SK-N-SH treated with all-trans-retinoic acid at 6 μM for 48 hours (cell line): ENCODE measurements around the gene IL11RA.

Experiments
- ATAC-seq: fragments of 200-7000 bp; cut with Tn5 transposase; 3 replicates; pipeline ENCODE4 v1.9.1; 2020; ENCODE audit warnings: mild to moderate bottlenecking, moderate library complexity
- ARNTL ChIP-seq: fragments of 450-650 bp; formaldehyde crosslinking; IDR thresholded peaks from 2 replicates; pipeline ENCODE4 v1.5.0; 2020; ENCODE audit warnings: low read depth, mild to moderate bottlenecking, moderate library complexity, borderline replicate concordance
- BACH2 ChIP-seq: fragments of 250-450 bp; sonication (Bioruptor Pico); IDR thresholded peaks from 2 replicates; pipeline ENCODE4 v1.9.0; 2021; ENCODE audit warnings: mild to moderate bottlenecking, borderline replicate concordance
- CREB5 ChIP-seq: fragments of 250-450 bp; sonication (Bioruptor Pico); IDR thresholded peaks from 2 replicates; pipeline ENCODE4 v1.5.1; 2020; ENCODE audit warnings: low read depth, mild to moderate bottlenecking, moderate library complexity
- ESRRG ChIP-seq: fragments of 250-450 bp; sonication (Bioruptor Pico); IDR thresholded peaks from 2 replicates; pipeline ENCODE4 v1.6.1; 2021; ENCODE audit warnings: mild to moderate bottlenecking
- GLIS3 ChIP-seq: fragments of 250-450 bp; sonication (Bioruptor Pico); IDR thresholded peaks from 2 replicates; pipeline ENCODE4 v1.5.0; 2020; ENCODE audit warnings: mild to moderate bottlenecking, moderate library complexity
- ISL1 ChIP-seq: fragments of 250-450 bp; sonication (Bioruptor Pico); IDR thresholded peaks from 2 replicates; pipeline ENCODE4 v2.1.2; 2022; ENCODE audit warnings: mild to moderate bottlenecking, moderate library complexity
- OSR1 ChIP-seq: fragments of 250-450 bp; sonication (Bioruptor Pico); IDR thresholded peaks from 2 replicates; pipeline ENCODE4 v1.8.0; 2022; ENCODE audit warnings: moderate library complexity, mild to moderate bottlenecking, inconsistent platforms
- PATZ1 ChIP-seq: fragments of 250-450 bp; sonication (Bioruptor Pico); IDR thresholded peaks from 2 replicates; pipeline ENCODE4 v1.8.0; 2020; ENCODE audit warnings: mild to moderate bottlenecking, moderate library complexity, borderline replicate concordance
- POU6F1 ChIP-seq: fragments of 250-450 bp; sonication (Bioruptor Pico); IDR thresholded peaks from 2 replicates; pipeline ENCODE4 v1.8.0; 2021; ENCODE audit warnings: low read depth, mild to moderate bottlenecking, moderate library complexity, borderline replicate concordance
- PPARA ChIP-seq: fragments of 250-450 bp; sonication (Bioruptor Pico); IDR thresholded peaks from 2 replicates; pipeline ENCODE4 v1.5.0; 2020; ENCODE audit warnings: mild to moderate bottlenecking, borderline replicate concordance
- RARB ChIP-seq: fragments of 250-450 bp; sonication (Bioruptor Pico); IDR thresholded peaks from 2 replicates; pipeline ENCODE4 v1.8.0; 2021; ENCODE audit warnings: mild to moderate bottlenecking, moderate library complexity
- SNAI2 ChIP-seq: fragments of 250-450 bp; sonication (Bioruptor Pico); IDR thresholded peaks from 2 replicates; pipeline ENCODE4 v1.5.0; 2020; ENCODE audit warnings: mild to moderate bottlenecking, moderate library complexity
- TCF4 ChIP-seq: fragments of 250-450 bp; sonication (Bioruptor Pico); IDR thresholded peaks from 2 replicates; pipeline ENCODE4 v1.8.0; 2021; ENCODE audit warnings: mild to moderate bottlenecking, moderate library complexity, borderline replicate concordance
- TOX ChIP-seq: fragments of 250-450 bp; sonication (Bioruptor Pico); IDR thresholded peaks from 2 replicates; pipeline ENCODE4 v1.8.0; 2021; ENCODE audit warnings: mild to moderate bottlenecking, moderate library complexity, borderline replicate concordance
- TSHZ2 ChIP-seq: fragments of 250-450 bp; sonication (Bioruptor Pico); IDR thresholded peaks from 2 replicates; pipeline ENCODE4 v1.5.0; 2020; ENCODE audit warnings: mild to moderate bottlenecking, moderate library complexity
- ZC3H10 ChIP-seq: fragments of 250-450 bp; sonication (Bioruptor Pico); IDR thresholded peaks from 2 replicates; pipeline ENCODE4 v1.5.1; 2021; ENCODE audit warnings: mild to moderate bottlenecking, moderate library complexity
- ZFP3 ChIP-seq: fragments of 250-450 bp; sonication (Bioruptor Pico); IDR thresholded peaks from 2 replicates; pipeline ENCODE4 v1.5.0; 2020; ENCODE audit warnings: mild to moderate bottlenecking, moderate library complexity
- ZFP30 ChIP-seq: fragments of 450-650 bp; formaldehyde crosslinking; IDR thresholded peaks from 2 replicates; pipeline ENCODE4 v1.5.0; 2022; ENCODE audit warnings: mild to moderate bottlenecking, moderate library complexity
- ZNF565 ChIP-seq: fragments of 450-650 bp; formaldehyde crosslinking; conservative IDR thresholded peaks from 2 replicates; pipeline ENCODE4 v1.5.0; 2020; ENCODE audit warnings: low read depth, mild to moderate bottlenecking, moderate library complexity
- TF ChIP-seq, protein P1 (sequence below): fragments of 250-450 bp; sonication (Bioruptor Pico); IDR thresholded peaks from 2 replicates; pipeline ENCODE4 v1.5.1; 2021; ENCODE audit warnings: mild to moderate bottlenecking, moderate library complexity

The IL11RA gene

GRCh38 chr9:34693560-34693959 is 41.6 kb downstream of the IL11RA start:
- ATAC-seq = no peak
- TF ChIP-seq, protein P1, sequence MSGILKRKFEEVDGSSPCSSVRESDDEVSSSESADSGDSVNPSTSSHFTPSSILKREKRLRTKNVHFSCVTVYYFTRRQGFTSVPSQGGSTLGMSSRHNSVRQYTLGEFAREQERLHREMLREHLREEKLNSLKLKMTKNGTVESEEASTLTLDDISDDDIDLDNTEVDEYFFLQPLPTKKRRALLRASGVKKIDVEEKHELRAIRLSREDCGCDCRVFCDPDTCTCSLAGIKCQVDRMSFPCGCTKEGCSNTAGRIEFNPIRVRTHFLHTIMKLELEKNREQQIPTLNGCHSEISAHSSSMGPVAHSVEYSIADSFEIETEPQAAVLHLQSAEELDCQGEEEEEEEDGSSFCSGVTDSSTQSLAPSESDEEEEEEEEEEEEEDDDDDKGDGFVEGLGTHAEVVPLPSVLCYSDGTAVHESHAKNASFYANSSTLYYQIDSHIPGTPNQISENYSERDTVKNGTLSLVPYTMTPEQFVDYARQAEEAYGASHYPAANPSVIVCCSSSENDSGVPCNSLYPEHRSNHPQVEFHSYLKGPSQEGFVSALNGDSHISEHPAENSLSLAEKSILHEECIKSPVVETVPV (CRISPR knock-in tag) = no peak
- no peak for TF ChIP-seq ISL1 (CRISPR knock-in tag)
- TF ChIP-seq OSR1 (CRISPR knock-in tag) = no peak
- TF ChIP-seq ZFP30 (CRISPR knock-in tag) = no peak

GRCh38 chr9:34694811-34695210 is 42.8 kb downstream of the IL11RA start:
- TF ChIP-seq ZNF565 (CRISPR knock-in tag) (no peak), PPARA (CRISPR knock-in tag) (no peak), ISL1 (CRISPR knock-in tag) (no peak), TCF4 (CRISPR knock-in tag) (no peak), ZC3H10 (CRISPR knock-in tag) (no peak), GLIS3 (CRISPR knock-in tag) (no peak), ZFP30 (CRISPR knock-in tag) (no peak), ZFP3 (CRISPR knock-in tag) (no peak), OSR1 (CRISPR knock-in tag) (no peak), CREB5 (no peak), BACH2 (CRISPR knock-in tag) (no peak), TOX (CRISPR knock-in tag) (no peak), SNAI2 (no peak), TSHZ2 (no peak), POU6F1 (CRISPR knock-in tag) (no peak), ESRRG (CRISPR knock-in tag) (no peak), RARB (CRISPR knock-in tag) (no peak), PATZ1 (CRISPR knock-in tag) (no peak), ARNTL (CRISPR knock-in tag) (no peak)
- TF ChIP-seq, protein P1 (CRISPR knock-in tag) = no peak
- ATAC-seq = no peak
